Erythroblast (primary cell): Measurements from ENCODE around the gene MYOM3.
"Not testable (repeated sequence)": the region's sequence is repeated elsewhere in the genome, so short reads cannot be mapped to it uniquely, and the experiment has no call there.

Source experiments
- DNase-seq, 2 experiments: peaks; one replicate each; lab custom pipeline; 2025; lab: John Stamatoyannopoulos, UW
- GATA1 ChIP-seq: IDR thresholded peaks from 2 replicates; pipeline ENCODE4 v1.6.1; 2011; ENCODE audit warnings: low read depth, mild to moderate bottlenecking, control low read depth, low read length, moderate library complexity
- POLR2A ChIP-seq: IDR thresholded peaks from 2 replicates; pipeline ENCODE4 v1.6.1; 2011; ENCODE audit warnings: mild to moderate bottlenecking, low read length

Gene MYOM3

DNA sequence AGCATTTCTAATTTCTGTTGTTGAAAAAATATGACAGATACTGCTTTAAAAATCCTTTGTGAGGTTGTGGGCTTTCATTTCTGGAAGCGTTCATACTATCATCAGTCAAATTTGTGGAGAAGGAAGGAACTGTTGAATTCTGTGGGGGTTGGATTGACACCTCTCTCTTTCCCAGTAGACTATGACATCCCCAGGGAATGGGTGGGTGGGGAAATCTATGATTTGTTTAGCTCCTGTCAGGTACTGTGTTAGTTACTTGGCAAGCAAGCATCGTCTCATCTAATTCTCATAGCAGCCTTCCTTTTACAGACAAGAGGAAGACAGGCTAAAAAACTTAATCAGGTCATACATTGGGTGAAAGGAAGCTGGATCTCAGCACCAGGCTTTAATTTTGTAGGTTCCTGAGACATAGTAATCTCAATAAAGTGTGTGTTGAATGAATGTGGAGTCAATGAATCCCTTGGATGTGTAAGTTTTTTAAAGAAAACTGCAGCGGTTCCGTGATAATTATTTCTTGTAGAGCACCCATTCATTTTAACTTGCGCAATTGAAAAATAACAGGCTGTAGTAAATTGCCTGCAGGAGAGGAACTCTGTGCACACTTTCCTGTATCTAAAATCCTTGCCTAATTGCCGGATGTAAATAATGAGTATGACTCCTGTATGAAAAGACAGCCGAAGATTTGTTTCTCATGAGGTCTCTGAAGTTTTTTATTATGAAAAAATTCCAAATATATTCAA is 60.6 kb downstream of the MYOM3 start:
- TF ChIP-seq GATA1 (no peak), POLR2A (no peak)

DNA sequence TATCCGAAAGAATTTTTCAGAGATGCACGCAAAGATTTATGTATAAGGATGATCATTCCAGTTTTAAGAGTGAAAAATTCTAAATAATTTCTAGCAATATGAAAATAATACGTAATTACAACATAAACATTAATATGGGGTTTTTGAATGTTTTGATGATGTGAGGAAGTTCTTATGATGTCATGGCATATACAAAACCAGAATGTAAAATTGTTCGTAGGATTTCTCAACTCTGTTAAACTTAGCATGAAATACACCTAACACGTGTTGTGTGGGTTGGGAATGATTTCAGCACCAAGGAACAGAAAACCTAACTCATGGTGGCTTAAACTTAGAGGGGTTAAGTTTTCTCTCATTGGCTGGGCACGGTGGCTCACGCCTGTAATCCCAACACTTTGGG is 62.2 kb downstream of the MYOM3 start:
- DNase-seq = no peak
- no peak for TF ChIP-seq GATA1
- TF ChIP-seq POLR2A = no peak

More for the DNA sequence above, 60.6 kb downstream of the MYOM3 start:
- DNase-seq = no peak

DNA sequence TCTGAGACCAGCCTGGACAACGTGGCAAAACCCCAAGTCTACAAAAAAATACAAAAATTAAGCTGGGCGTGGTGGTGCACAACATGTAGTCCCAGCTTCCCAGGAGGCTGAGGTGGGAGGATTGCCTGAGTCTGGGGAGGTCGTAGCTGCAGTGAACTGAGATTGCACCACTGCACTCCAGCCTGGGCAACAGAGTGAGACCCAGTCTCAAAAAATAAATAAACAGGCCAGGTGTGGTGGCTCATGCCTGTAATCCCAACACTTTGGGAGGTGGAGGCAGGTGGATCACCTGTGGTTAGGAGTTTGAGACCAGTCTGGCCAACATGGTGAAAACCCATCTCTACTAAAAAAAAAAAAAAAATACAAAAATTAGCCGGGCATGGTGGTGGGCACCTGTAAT is 63.0 kb downstream of the MYOM3 start:
- not testable (repeated sequence) for DNase-seq

DNA sequence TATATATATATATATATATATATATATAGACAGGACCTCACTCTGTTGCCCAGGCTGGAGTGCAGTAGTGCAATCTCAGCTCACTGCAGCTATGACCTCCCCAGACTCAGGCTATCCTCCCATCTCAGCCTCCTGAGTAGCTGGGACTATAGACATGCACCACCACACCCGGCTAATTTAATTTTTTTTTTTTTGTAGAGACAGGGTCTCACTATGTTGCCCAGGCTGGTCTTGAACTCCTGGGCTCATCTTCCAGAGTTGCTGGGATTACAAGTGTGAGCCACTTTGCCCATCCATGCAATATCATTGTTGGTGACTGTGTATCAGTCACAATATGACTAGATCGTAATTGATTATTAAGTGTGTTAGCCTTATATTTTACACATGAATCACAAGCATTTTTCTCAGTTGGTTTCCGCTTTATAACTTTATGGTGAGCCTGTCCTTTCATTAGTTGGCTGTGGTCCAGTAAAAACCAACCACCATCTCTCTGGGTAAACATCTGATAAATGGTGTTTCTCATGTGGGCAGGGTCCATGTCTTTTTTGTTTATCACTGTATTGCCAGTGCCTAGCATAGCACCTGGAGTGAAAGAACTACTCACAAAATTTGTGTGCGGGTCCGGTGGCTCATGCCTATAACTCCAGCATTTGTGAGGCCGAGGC is 63.6 kb downstream of the MYOM3 start:
- DNase-seq = no peak
- TF ChIP-seq POLR2A = no peak
- TF ChIP-seq GATA1 = no peak

DNA sequence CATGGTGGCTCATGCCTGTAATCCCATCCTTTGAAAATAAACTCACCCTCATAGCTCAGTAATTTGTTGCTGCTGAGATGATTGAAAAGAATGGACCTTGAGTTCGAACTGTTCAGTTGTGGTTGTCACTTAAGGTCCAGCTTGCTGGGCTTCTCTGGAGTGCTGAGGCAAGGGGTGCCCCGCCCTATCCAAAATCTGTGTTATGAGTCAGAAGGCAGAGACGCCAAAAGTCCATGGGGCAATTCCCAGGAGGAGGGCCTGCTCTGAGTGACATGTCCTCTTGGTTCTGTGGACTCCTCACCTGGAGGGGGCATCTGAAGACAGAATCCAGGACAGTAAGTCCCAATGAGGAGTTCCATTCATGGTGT is 64.8 kb downstream of the MYOM3 start:
- TF ChIP-seq POLR2A (no peak), GATA1 (no peak)
- no peak for DNase-seq

DNA sequence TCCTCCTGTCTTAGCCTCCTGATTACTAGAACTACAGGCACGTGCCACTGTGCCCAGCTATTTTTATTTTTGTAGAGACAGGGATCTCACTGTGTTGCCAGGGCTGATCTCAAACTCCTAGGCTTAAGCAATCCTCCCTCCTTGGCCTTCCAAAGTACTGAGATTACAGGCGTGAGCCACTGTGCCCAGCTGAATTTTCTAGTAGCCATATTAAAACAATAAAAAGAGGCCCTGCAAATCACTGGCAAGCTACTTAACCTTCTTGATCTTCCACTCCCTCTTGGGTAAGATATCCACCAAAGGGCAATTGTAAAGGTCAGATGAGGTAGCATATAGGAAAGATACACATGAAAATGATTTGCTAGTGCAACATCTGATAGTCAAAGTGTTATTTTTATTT is 66.2 kb downstream of the MYOM3 start:
- no peak for TF ChIP-seq GATA1
- DNase-seq = no peak

DNA sequence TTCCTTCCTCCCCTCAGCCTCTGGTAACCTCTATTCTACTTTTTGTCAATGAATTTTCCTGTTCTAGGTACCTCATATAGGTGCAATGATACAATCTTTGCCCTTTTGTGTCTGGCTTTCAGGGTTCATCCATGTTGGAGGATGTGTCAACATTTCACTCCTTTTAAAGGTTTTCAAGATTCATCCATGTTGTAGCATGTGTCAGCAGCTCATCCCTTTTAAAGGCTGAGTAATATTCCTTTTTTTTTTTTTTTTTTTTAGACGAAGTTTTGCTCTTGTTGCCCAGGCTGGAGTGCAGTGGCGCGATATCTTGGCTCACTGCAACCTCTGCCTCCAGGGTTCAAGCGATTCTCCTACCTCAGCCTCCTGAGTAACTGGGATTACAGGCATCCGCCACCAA is 67.3 kb downstream of the MYOM3 start:
- not testable (repeated sequence) for DNase-seq

DNA sequence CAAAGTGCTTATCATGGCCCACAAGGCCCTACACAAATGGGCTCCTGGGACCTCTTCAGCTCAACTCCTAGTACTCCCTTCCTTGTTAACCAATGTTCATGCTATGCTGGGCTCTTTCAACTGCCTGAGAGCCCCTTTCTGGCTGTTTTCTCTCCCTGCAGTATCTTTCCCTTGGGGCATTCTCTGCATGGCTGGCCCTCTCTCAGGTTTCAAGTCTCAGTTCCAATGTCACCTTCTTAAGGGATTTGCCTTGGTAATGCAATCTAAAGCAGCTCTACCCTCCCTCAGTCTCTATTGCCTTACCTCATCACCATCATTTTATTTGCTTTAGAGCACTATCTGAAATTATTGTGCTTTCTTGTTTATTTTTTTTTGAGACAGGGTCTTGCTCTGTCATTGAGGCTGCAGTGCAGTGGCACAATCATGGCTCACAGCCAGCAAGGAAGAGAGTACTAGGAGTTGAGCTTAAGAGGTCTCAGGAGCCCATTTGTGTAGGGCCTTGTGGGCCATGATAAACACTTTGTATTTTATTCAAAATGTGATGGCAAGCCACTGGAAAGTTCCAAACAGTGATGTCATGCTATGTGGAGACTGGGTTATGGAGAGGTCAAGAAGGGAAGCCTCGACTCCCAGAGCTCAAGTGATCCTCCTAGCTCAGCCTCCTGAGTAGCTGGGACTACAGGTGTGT is 68.4 kb downstream of the MYOM3 start:
- TF ChIP-seq GATA1 (no peak), POLR2A (no peak)
- DNase-seq = no peak

DNA sequence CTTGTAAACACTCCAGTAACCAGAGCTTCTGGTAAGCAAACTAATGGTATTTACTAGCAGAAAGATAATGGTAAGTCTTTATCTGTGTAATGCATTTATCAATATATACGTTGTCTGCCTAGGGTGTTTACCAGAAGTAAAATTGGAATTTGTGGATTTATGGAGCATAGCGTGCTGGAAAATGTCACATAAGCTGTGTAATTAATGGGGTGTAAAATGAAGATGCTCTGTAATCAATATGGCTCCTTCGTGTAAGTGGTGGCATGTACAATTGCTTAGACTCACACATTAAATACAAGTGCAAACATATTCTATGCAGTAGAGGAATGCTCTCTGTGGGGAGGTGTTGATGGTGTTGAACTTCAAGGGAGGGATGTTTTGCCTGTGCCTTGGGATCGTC is 69.6 kb downstream of the MYOM3 start:
- TF ChIP-seq POLR2A (no peak), GATA1 (no peak)
- DNase-seq = no peak

DNA sequence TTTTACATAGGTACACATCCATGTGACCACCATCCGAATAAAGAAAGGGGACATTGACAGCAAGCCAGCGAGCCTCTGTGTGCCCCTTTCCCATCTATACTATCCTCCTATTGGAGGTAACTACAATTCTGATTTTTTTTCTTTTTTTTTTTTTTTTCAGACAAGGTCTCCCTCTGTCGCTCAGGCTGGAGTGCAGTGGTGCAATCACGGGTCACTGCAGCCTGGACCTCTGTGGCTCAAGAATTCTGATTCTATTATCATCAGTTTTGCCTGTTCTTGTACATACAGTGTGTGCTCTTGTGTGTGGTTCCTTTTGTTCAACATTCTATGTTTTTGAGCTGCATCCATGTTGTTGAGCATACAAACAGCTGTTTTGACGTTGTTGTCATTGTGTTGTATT is 75.8 kb downstream of the MYOM3 start:
- TF ChIP-seq POLR2A (no peak), GATA1 (no peak)
- no peak for DNase-seq

DNA sequence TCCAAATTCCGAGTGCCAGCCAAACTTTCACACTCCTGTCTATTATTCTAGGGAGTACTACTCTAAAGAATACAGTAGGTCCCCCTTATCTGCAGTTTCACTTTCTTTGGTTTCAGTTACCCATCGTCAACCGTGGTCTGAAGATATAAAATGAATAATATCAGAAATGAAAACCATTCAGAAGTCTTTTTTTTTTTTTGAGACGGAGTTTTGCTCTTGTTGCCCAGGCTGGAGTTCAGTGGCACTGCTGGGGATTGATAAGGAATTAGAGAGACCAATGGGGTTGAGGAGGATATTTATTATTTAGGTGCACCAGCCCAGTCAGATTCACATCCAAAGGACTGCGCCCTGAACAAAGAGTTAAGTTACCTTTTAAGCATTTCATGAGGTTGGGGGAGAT is 79.0 kb downstream of the MYOM3 start:
- TF ChIP-seq GATA1 = no peak
- no peak for TF ChIP-seq POLR2A
- DNase-seq = no peak

DNA sequence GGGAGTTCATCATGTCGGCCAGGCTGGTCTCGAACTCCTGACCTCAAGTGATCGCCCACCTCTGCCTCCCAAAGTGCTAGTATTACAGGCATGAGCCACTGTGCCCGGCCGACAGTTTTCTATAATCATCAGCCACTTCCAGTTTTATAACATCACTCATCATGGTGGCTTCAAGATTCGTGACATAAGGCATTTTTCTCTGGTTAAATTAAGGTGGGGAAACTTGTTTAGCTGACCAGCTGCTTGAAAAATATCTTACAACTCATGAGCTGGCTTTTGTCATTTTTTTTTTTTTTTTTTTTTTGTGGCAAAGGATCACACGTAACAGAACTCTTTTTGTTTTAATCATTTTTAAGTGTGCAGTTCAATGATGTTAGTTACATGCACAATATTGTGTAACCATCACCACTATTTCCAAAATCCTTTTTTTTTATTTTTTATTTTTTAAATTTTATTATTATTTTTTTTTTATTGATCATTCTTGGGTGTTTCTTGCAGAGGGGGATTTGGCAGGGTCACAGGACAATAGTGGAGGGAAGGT is 80.9 kb downstream of the MYOM3 start:
- DNase-seq = not testable (repeated sequence)

DNA sequence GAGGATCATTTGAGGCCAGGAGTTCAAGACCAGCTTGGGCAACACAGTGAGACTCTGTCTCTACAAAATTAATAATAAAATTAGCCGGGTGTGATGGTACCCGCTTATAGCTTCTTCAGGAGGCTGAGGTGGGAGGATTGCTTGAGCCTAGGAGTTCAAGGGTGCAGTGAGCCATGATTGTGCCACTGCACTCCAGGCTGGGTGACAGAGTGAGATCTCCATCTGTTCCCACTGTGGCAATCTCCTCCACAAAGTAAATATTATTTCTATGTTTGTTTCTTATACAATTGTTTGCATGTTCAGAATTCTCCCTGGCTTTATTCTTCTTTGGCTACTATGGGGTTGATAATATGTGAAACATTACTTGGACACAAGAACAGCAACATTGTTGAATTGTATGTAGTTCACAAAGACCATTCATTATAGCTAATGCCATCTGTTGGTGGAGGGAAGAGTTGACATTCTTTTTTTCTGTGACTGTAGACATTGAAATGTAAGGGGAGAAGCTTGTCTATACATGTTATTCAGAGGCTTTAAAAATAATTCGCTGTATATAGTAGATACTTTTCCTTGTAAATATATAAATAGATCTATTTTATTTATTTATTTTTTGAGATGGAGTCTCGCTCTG is 84.0 kb downstream of the MYOM3 start:
- TF ChIP-seq GATA1 = no peak
- TF ChIP-seq POLR2A = no peak

DNA sequence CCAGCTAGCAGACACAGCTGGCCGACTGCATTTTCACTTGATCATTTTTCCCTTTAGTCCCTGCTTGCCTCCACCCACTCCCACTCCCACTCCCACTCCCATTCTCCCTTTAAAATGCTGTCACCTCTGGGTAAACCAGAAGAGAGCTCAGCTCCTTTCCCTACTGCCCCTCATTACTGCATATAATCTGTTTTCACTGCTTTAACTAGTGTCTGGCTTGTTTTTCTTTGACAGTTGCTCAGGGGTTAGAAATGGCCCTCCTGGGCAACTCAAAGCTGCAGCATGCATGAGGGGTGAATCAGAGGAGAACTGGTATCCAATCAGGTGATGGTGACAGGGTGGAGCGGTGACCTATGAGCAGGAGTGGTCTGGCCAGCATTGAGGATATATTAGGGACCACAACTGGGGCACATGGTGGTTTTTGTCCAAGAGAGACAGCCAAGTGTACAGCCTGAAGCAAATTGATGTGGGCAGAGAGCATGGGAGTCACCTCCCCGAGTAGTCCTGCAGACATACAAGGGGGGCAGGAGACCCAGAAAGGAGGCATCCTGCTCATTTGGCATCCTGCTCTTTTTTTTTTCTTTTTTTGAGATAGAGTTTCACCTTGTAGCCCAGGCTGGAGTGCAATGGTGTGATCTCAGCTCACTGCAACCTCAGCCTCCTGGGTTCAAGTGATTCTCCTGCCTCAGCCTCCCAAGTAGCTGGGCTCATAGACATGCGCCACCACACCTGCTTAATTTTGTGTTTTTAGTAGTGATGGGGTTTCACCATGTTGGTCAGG is 89.2 kb downstream of the MYOM3 start:
- no peak for TF ChIP-seq GATA1
- TF ChIP-seq POLR2A = no peak
- no peak for DNase-seq

More for the DNA sequence above, 84.0 kb downstream of the MYOM3 start:
- peak in 1 of 2 experiments; percentile 33 for DNase-seq
